GM10847 (cell line): ENCODE data around the gene PXT1.

Experiments used
- POLR2A ChIP-seq: IDR thresholded peaks from 2 replicates; pipeline ENCODE4 v1.6.1; 2011; ENCODE audit not compliant: insufficient read length; ENCODE audit errors: extremely low read depth

Gene PXT1

GRCh38 chr6:36442671-36443470 lies at the start of gene PXT1, which contains the start of gene KCTD20:
TSS of gene PXT1 (minus strand) at chr6:36442854. CDS start at chr6:36426082, 16,772 bp downstream.
TSS of gene KCTD20 (plus strand) at chr6:36443000. CDS start at chr6:36470098, 27,098 bp downstream.
- peak; percentile 83 for TF ChIP-seq POLR2A

- TF ChIP-seq POLR2A, result no peak
Measured at GRCh38 chr6:36492092-36492491, 49.4 kb upstream of the PXT1 start.

GRCh38 chr6:36491378-36491965 lies 48.8 kb upstream of the PXT1 start:
- no peak for TF ChIP-seq POLR2A

GRCh38 chr6:36489426-36489825 lies 46.8 kb upstream of the PXT1 start:
- TF ChIP-seq POLR2A, result no peak

GRCh38 chr6:36488221-36488620 lies 45.6 kb upstream of the PXT1 start:
- TF ChIP-seq POLR2A, result no peak

- TF ChIP-seq POLR2A, result no peak
Measured at GRCh38 chr6:36487698-36488097, 45.0 kb upstream of the PXT1 start.

GRCh38 chr6:36484736-36485135 lies 42.1 kb upstream of the PXT1 start:
- no peak for TF ChIP-seq POLR2A

- no peak for TF ChIP-seq POLR2A
Measured at GRCh38 chr6:36479256-36479655, 36.6 kb upstream of the PXT1 start.

GRCh38 chr6:36478051-36478526 lies 35.4 kb upstream of the PXT1 start:
- no peak for TF ChIP-seq POLR2A

- no peak for TF ChIP-seq POLR2A
Measured at GRCh38 chr6:36469946-36470345, 27.3 kb upstream of the PXT1 start.

GRCh38 chr6:36469148-36469661 lies 26.6 kb upstream of the PXT1 start:
- no peak for TF ChIP-seq POLR2A

GRCh38 chr6:36467625-36468024 lies 25.0 kb upstream of the PXT1 start:
- no peak for TF ChIP-seq POLR2A

- no peak for TF ChIP-seq POLR2A
Measured at GRCh38 chr6:36464233-36464632, 21.6 kb upstream of the PXT1 start.

- TF ChIP-seq POLR2A, result no peak
Measured at GRCh38 chr6:36463676-36464075, 21.0 kb upstream of the PXT1 start.

- no peak for TF ChIP-seq POLR2A
Measured at GRCh38 chr6:36461646-36462045, 19.0 kb upstream of the PXT1 start.

GRCh38 chr6:36460916-36461315 lies 18.3 kb upstream of the PXT1 start:
- TF ChIP-seq POLR2A, result no peak

GRCh38 chr6:36459501-36459900 lies 16.8 kb upstream of the PXT1 start:
- no peak for TF ChIP-seq POLR2A

GRCh38 chr6:36455486-36456027 lies 12.9 kb upstream of the PXT1 start:
- no peak for TF ChIP-seq POLR2A
